Heart left ventricle (tissue), 13 donors: ENCODE results near the gene TMEM119.

ENCODE experiments used
- POLR2A ChIP-seq, 2 donors: fragments of 450-650 bp; IDR thresholded peaks; one replicate each; pipeline ENCODE4 v1.6.1; 2017; ENCODE audit warnings: antibody characterized with exemption in 2 of 2, mild to moderate bottlenecking in 2 of 2, moderate library complexity in 2 of 2
- TF ChIP-seq, protein P1 (sequence below), 12 donors: fragments of 200-600 bp; sonication (generic) in 4 of 12; IDR thresholded peaks; one replicate each; pipeline versions ENCODE4 v1.5.0 to v1.8.0; 2018 to 2022; ENCODE audit warnings: antibody characterized with exemption in 12 of 12, mild to moderate bottlenecking in 5 of 12
- donor health status: ischemic (EF 13 %, LVEDD 7.1; RV severe dilation, severe dysfunction).
- donor health status: DM: no; HTN: yes; CAD: no.
- donor health status: DM: no; HTN: no; CAD: no.
- donor health status: ischemic (EF 25% LVEDD 6.9; RV normal size, moderate dysfunction).
- donor health status: ischemic (EF 25% LVEDD 5.7; RV mildly dilated, moderate dysfunction).
- donor health status: ischemic (EF 35%, LVEDD 5.7; RV mildly dilated, moderate dysfunction).
- donor health status: nonischemic (EF 11% LVEDD 7.7; RV severe dilation, severe dysfunction).
- donor health status: DM: yes; HTN: yes; CAD: no.
- donor health status: PGD.
- donor health status: ischemic (EF 29% LVEDD 5.4; RV normal size, mild dysfunction).
- donor health status: nonischemic (EF 23%, LVEDD 6.1; RV moderate dilation, normal function).

DNA sequence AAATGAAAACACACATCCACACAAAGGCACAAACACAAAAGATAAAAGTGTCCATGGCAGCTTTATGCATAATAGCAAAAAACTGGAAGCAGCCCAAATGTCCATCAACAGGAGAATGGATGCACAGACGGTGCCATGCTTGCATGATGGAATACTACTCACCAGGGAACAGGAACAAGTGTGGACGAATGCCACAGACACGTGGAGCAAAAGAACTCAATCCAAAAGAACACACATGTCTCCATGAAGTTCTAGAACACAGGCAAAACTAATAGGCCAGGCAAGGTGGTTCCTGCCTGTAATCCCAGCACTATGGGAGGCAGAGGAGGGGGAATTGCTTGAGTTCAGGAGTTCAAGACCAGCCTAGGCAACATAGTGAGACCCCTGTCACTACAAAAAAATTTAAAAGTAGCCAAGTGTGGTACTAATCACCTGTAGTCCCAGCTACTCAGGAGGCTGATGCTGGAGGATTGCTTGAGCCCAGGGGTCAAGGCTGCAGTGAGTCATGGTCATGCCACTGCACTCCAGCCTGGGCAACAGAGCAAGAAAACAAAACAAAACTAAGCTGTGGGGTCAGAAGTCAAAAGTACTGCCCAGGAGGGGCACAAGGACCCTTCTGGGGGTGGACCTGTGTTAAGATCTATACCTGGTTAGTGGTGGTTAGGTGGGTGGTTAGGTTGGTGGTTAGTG is 7.3 kb upstream of the TMEM119 start:
- TF ChIP-seq, protein P1, sequence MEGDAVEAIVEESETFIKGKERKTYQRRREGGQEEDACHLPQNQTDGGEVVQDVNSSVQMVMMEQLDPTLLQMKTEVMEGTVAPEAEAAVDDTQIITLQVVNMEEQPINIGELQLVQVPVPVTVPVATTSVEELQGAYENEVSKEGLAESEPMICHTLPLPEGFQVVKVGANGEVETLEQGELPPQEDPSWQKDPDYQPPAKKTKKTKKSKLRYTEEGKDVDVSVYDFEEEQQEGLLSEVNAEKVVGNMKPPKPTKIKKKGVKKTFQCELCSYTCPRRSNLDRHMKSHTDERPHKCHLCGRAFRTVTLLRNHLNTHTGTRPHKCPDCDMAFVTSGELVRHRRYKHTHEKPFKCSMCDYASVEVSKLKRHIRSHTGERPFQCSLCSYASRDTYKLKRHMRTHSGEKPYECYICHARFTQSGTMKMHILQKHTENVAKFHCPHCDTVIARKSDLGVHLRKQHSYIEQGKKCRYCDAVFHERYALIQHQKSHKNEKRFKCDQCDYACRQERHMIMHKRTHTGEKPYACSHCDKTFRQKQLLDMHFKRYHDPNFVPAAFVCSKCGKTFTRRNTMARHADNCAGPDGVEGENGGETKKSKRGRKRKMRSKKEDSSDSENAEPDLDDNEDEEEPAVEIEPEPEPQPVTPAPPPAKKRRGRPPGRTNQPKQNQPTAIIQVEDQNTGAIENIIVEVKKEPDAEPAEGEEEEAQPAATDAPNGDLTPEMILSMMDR (IDR thresholded peaks at IDR 0.05): no peak
- TF ChIP-seq POLR2A (IDR thresholded peaks at IDR 0.05): no peak
